GM18951 (cell line): ENCODE data around the gene MAPK11.

Experiments used
- POLR2A ChIP-seq: IDR thresholded peaks from 4 replicates; pipeline ENCODE4 v1.6.1; 2011; ENCODE audit warnings: mild to moderate bottlenecking; ENCODE audit not compliant: insufficient read length, insufficient read depth; ENCODE audit errors: extremely low read depth
- in situ Hi-C: fragments of 300-500 bp; cut with MboI; formaldehyde crosslinking; loops from one replicate; pipeline ENCODE4 v1.12.0; 2022; ENCODE audit warnings: low sequenced_read_pairs, mixed read lengths, inconsistent platforms; ENCODE audit not compliant: unreplicated experiment

Gene MAPK11

DNA sequence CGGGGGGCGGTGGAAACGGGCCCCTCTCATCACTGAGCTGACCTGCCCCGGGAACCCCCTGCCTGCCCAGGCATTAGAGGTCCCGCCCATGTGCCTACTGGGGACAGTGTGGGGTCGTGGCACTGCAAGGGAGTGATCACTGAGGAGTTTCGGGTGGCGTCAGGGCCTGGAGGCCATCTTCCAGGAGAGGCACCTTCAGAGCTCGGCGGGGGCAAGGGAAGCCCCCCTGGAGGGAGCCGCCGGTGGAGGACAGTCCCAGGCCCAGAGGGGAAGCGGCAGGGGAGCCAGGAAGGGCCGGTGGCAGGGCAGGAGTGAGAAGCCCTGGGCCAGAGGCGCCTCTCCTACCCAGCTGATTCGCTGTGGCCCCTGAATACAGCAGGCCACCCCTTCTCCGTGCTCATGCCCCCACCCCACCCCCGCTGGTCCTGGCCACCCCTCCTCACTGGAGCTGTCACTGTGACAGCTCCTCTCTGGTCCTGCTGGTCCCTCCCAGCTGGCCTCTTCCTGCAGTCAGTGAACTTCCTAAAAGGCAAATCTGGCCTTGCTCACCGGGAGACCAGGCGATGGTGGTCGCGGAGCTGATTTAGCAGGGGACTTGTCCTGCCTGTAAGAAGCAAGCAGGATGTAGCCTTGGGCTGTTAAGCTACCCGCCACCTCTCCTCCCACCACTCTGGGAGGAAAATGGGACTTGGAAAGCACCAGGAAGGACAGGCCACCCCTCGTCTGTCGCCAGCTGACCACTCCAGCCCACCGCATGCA is 2.0 kb upstream of the MAPK11 start:
- in situ Hi-C loops = loop anchor here (5.0 to 10.0 kb wide), 2 partner anchors 55 to 233 kb away; partner anchors contain the start of genes DENND6B, LMF2 and NCAPH2

DNA sequence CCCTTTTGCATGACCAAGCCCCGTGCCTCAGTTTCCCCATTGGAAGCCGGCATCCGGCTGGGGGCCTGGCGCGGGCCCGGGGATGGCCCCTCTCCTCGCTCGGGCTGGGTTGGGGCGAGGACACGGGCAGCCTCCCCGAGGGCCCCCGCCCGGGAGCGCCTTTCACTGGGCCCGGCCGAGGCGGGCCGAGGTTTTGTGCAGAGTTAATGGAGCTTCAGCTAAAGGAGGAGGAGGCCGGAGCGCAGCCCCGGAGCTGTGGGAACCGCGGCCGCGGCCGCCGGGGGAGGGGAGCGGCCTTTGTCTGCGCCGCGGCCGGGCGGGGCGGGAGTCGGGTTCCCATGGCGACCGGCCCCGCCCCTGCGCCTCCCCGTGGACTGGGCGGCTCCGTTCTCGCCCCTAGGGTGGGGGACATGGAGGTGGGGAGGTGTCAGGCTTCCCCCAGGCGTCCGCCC is 1.4 kb upstream of the MAPK11 start:
- in situ Hi-C loops = loop anchor here (5.0 to 10.0 kb wide), 2 partner anchors 56 to 233 kb away; partner anchors contain the start of genes DENND6B, LMF2 and NCAPH2
- no peak for TF ChIP-seq POLR2A

More for the DNA sequence above, 2.0 kb upstream of the MAPK11 start:
- TF ChIP-seq POLR2A = no peak

DNA sequence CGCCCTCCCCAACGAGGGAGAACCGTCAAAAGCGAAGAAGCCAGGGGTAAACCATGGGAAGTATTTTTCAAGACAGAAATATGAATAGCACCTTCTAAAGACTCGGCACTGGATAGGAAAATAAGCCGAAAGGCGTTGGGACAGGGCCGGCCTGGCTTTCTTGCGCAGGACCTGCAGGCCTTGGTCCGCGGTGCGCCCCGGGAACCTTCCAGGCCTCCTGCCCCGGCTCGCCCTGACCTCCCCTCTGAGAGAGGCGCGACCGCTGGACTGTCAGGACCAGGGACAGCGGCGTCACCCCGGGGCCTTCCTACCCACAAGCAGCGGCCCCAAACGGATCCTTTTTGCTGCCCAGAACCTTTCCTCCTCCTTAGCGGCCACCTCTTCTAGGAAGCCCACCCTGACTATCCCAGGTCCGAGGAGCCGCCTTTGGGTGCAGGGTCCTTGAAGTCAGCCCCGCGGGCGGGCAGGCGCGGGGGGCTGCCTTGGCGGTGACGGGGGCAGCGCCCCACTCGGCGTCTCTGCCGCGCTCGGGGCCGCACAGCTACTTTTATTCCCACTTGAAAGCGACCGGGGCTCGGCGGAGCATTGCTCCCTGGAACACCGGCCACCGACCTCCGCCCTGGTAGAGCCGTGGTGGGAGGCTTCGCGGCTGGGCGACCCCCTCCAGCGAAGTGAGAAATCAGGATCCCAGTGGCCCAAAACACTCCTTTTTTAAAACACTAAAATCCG is 650 bp upstream of the MAPK11 start:
- TF ChIP-seq POLR2A = no peak
- in situ Hi-C loops = loop anchor here (5.0 to 10.0 kb wide), 2 partner anchors 56 to 234 kb away; partner anchors contain the start of genes DENND6B, LMF2 and NCAPH2

DNA sequence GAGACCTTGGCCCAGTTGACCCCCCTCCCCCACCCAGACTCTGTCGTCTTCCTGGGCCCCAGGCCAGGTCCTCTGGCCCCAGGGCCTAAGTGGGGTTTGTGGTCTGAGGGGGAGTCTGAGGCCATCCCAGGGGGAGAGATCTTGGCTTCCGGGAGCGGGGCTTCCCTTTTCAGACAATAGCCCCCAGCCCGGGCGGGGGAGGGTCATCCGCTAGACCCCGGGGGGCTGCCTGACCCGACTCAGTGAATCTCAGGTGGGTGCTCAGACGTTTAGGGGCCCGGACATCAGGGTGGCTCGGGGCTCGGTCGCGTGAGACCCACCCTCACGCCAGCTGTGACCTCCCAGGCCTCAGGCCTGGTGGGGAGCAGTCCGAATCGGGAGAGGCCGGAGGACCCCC is 609 bp downstream of the MAPK11 start:
- in situ Hi-C loops = no loop called here
- no peak for TF ChIP-seq POLR2A

DNA sequence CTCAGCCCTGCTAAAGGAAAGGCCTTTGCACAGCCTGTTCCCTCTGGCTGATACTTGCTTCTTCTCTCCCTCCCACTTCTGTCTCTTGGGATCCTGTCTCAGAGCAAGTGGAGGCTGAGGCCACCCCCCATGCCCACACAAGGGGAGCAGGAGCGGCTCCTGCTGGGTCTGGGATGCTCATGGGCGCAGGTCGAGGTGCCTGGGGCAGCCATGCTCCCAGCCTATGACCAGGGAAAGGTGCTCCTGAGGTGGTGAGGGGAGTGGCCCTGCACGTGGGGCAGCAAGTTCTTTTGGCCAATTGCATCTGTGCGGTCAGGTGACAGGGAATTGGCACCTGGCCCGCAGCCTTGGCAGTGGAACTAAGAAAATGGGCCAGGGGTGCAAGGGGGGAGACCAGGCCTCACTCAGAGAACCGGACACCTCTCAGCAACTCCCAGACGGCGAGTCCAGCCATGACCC is 1.5 kb downstream of the MAPK11 start:
- in situ Hi-C loops = no loop called here
- TF ChIP-seq POLR2A = no peak

DNA sequence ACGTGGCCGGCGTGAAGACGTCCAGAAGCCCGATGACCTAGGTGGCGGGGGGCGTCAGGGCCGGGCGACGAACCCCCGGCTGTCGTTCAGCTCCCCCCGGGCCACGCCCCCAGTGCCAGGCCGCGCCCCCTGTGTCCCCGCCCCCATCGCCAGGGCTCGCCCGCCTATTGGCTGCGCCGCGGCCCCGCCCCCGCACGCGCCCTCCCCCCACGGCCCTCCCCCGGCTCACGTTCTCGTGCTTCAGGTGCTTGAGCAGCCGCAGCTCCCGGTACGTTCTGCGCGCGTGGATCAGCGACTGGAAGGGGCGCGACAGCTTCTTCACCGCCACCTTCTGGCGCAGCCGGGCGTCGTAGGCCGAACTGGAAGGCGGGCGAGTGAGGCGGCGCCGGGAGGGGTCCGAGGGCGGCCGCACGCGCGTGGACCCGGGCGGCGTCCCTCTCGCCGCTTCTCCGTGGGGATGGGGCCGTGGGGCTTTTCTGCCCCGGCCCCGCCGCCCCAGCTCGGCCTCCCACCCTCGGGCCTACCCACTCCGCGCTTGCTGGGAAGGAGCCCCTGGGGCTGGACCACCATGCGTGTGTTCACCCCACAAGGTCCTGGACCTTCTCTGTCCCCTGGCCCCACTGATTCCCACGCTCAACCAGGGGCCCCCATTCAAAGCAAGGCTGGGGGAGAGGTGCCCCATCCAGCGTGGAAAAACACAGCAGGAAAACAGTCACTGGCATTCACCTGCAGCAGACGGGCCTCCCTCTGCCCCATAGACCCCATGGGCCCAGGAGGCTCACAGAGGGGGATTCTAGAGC is 2.4 kb downstream of the MAPK11 start:
- no peak for TF ChIP-seq POLR2A
- in situ Hi-C loops = no loop called here

DNA sequence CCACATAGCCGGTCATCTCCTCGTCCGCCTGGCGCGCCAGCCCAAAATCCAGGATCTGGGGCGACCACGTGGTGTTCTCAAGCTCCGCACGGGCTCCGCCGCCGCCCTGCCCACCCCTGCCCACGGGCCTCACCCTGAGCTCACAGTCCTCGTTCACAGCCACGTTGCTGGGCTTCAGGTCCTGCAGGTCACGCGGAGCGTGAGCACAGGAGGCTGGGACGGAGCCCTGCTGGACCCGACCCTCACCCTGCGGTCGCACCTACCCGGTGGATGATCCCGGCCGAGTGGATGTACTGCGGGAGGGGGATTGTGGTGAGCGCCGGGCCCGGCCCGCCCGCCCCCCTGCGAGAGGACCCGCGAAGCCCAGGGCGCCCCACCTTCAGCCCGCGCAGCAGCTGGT is 3.2 kb downstream of the MAPK11 start:
- in situ Hi-C loops = no loop called here

DNA sequence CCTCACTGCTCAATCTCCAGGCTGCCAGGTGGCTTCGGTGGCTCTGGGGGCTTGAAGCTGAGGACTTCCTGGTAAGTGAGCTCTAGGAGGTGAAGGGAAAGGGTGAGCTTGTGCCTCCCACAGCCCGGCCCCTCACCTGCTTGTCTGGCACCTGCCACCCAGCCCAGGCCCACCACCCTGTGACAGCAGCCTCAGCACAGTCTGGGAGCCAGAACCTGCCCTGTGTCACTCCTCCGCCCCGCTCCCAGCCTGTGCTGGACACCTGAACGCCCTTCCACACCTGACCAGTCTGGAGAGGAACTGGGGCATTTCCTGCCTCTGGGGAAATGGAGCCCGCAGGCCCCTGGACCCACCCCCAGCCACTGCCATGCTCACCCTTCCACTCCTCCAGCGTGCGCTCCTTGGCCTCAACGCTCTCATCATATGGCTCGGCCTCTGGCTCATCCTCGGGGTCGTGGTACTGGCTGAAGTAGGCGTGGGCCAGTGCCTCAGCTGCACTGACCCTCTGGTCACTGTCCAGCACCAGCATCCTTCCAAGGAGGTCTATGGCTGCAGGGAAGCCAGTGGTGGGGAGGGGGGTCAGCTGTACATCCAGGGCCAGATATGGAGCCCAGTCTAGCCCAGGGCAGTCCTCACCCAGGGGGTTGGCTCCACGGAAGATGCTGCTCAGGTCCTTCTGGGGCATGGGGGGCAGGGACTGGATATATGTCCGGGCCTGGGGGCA is 5.1 kb downstream of the MAPK11 start:
- in situ Hi-C loops = no loop called here
- no peak for TF ChIP-seq POLR2A

More for the DNA sequence above, 3.2 kb downstream of the MAPK11 start:
- no peak for TF ChIP-seq POLR2A

DNA sequence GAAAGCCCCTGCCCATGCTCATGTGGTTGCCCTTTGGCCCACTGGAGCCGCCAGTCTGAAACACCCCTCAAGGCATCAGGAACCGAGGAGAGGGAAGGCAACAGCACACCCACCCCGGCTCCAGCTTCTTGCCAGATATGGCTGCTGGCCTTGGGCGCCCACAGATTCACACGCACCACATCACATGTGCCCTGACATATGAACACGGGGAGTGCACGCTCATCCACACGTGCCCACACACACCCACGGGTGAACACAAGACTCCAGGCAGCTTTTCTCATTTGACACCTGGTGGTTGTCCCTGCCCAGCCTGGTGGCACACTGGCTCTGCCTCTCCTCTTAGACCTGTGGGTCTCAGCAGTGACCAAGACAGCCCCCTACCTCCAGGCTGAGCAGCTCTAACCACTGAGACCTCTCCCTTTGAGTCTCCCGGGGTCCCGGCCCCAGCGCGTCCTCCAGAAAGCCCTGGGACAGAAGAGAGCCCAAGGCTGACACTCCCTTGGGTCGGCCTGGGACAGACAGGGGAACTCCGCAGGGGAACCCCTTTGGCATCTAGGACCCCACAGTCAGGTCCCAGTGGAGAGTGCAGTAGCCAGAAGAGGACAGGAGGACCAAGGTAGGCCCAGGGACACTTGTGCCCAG is 6.0 kb downstream of the MAPK11 start:
- no peak for TF ChIP-seq POLR2A
- in situ Hi-C loops = no loop called here

DNA sequence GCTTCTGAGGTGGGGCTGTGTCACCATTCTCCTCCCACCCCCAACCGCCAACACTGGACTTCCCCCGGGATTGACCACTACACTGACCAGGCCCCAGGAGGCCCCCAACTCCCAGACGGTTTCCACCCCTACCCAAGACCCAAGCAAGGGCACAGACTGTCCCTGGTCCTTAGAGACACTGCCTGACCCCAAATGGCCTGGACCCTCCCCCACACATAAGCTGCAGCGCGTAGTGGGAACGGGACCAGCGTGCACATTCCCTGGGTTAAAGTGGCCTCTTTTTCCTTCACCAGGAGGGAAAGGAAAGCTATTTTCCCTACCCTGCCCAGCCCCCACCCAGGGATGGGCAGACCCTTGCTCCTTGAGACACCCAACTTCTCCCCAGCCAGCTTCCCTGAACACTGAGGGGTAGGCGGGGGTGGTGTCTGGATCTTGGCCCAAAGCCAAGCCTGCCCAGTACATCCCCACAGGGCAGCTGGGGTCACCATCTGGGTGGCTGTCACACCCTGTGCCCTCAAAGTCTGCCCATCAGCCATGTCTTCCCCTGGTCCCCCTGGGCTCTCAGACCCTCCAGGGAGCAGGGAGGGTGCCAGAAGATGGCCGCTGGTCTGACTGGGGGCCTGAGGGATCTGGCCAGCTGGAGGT is 7.1 kb downstream of the MAPK11 start:
- no peak for TF ChIP-seq POLR2A
- in situ Hi-C loops = no loop called here

DNA sequence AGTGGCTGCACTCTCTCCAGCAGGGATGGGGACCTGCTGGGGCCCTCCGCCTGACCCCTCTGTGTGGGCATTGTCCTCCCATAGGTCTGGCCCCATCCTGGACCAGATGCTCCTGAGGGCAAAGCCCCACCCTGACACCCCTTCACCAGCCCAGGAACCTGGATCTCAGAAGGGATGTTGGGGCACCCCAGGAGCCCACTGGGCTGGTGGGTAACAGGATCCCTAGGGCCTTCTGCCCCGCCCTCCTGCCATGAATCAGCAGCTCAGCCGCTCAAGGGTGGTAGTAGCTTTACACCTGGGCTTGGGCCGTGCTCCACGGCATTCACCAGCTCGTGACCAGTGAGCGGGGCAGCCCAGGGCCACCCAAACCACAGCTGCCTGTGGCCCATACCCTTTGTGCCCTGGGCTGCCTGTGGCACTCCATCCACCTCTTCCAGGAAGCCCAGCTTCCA is 7.7 kb downstream of the MAPK11 start:
- in situ Hi-C loops = no loop called here
- TF ChIP-seq POLR2A = no peak
